HCT116 (cell line): ENCODE results near the gene FAM20B. TPM values are rescaled to one million over a fixed set of nuclear protein-coding genes. Genes with fewer than 3 reads are reported as not detected.

Source experiments
- ATAC-seq: fragments of 200-7000 bp; cut with Tn5 transposase; 2 replicates; pipeline ENCODE4 v1.9.1; 2020; ENCODE audit warnings: mild to moderate bottlenecking, moderate library complexity
- BruUV-seq: library from RNA; stranded (reverse); fragments of 400-500 nt; replicated peaks from 2 replicates; lab custom pipeline; 2021; lab: Mats Ljungman, UMichigan
- CTCF ChIA-PET: fragments of 300-600 bp; sonication (Branson Sonifier 250); formaldehyde crosslinking; loops from one replicate; lab custom pipeline; 2021; ENCODE audit warnings: antibody characterized with exemption; lab: Charles Lee
- POLR2A ChIA-PET: fragments of 300-600, 350-600 bp; sonication (Branson Sonifier 250); formaldehyde crosslinking; loops from one replicate; lab custom pipeline; 2021; ENCODE audit warnings: antibody characterized with exemption; lab: Charles Lee
- RAD21 ChIA-PET, 2 experiments: fragments of 300-600 bp; sonication (Branson Sonifier 250); formaldehyde crosslinking; loops; one replicate each; lab custom pipeline; 2023; ENCODE audit warnings: low total read pairs in 2 of 2; ENCODE audit not compliant: uncharacterized antibody in 2 of 2, unreplicated experiment in 2 of 2, low non-redundant PET in 1 of 2; lab: Charles Lee
- DNase-seq: peaks from one replicate; pipeline ENCODE4 v3.0.0-alpha.2; 2010; ENCODE audit warnings: low read depth, low spot score
- H2AFZ ChIP-seq: fragments of 200-600 bp; shearing (Covaris generic), sonication (generic); 2 replicates; pipeline ENCODE4 v1.6.1; 2017; ENCODE audit warnings: low read depth, mixed run types, mixed read lengths, antibody characterized with exemption, low read length; ENCODE audit not compliant: poor library complexity, severe bottlenecking
- H3K27ac ChIP-seq: 2 replicates; pipeline ENCODE4 v1.5.1; 2012; ENCODE audit warnings: low read depth, low read length
- H3K27me3 ChIP-seq: fragments of 200-600 bp; sonication (generic); 2 replicates; pipeline ENCODE4 v1.6.1; 2016; ENCODE audit warnings: mixed run types, low read length, mixed read lengths; ENCODE audit not compliant: insufficient read depth
- H3K36me3 ChIP-seq, 2 experiments: fragments of 200-500 bp in 1 of 2; fragments of 200-600 bp in 1 of 2; sonication (Bioruptor generic) in 1 of 2; sonication (generic) in 1 of 2; 2 replicates each; pipeline versions ENCODE4 v1.5.1 to v1.6.1; 2014 to 2016; ENCODE audit warnings: low read length in 2 of 2, inconsistent platforms in 1 of 2, mixed read lengths in 1 of 2, mixed run types in 1 of 2; ENCODE audit not compliant: insufficient read depth in 2 of 2, control insufficient read depth in 1 of 2
- H3K4me1 ChIP-seq, 2 experiments: fragments of 200-600 bp in 1 of 2; sonication (generic) in 1 of 2; 2 replicates each; pipeline versions ENCODE4 v1.5.1 to v1.6.1; 2012 to 2017; ENCODE audit warnings: low read length in 2 of 2, inconsistent platforms in 1 of 2, mild to moderate bottlenecking in 1 of 2, mixed read lengths in 1 of 2, mixed run types in 1 of 2, moderate library complexity in 1 of 2; ENCODE audit not compliant: insufficient read depth in 2 of 2, control insufficient read depth in 1 of 2
- H3K4me2 ChIP-seq: fragments of 200-600 bp; sonication (generic); 2 replicates; pipeline ENCODE4 v1.6.1; 2017; ENCODE audit warnings: mixed run types, low read length, mixed read lengths
- H3K4me3 ChIP-seq, 2 experiments: fragments of 200-600 bp in 1 of 2; sonication (generic) in 1 of 2; replicated peaks in 1 of 2; 2 replicates each; pipeline ENCODE4 v1.5.1; 2011 to 2016; ENCODE audit warnings: low read length in 2 of 2, control low read depth in 1 of 2, low read depth in 1 of 2, mild to moderate bottlenecking in 1 of 2, mixed read lengths in 1 of 2, mixed run types in 1 of 2
- H3K79me2 ChIP-seq: fragments of 200-600 bp; sonication (generic); 2 replicates; pipeline ENCODE4 v1.6.1; 2017; ENCODE audit warnings: mild to moderate bottlenecking, mixed run types, low read length, moderate library complexity, mixed read lengths; ENCODE audit not compliant: insufficient read depth
- H3K9ac ChIP-seq: fragments of 200-600 bp; sonication (generic); 2 replicates; pipeline ENCODE4 v1.6.1; 2016; ENCODE audit warnings: low read length, mixed read lengths
- H3K9me2 ChIP-seq: fragments of 200-600 bp; sonication (generic), shearing (Covaris generic); 2 replicates; pipeline ENCODE4 v1.6.1; 2017; ENCODE audit warnings: mixed run types, mild to moderate bottlenecking, moderate library complexity; ENCODE audit not compliant: insufficient read depth
- H3K9me3 ChIP-seq, 2 experiments: fragments of 200-500 bp in 1 of 2; fragments of 200-600 bp in 1 of 2; sonication (Bioruptor generic) in 1 of 2; sonication (generic) in 1 of 2; 2 replicates each; pipeline ENCODE4 v1.6.1; 2014 to 2017; ENCODE audit warnings: low read length in 2 of 2, mixed read lengths in 2 of 2, inconsistent platforms in 1 of 2, low read depth in 1 of 2, mild to moderate bottlenecking in 1 of 2, mixed run types in 1 of 2, moderate library complexity in 1 of 2; ENCODE audit not compliant: control insufficient read depth in 1 of 2, insufficient read depth in 1 of 2
- H4K20me1 ChIP-seq: fragments of 200-600 bp; sonication (generic), shearing (Covaris generic); 2 replicates; pipeline ENCODE4 v1.6.1; 2017; ENCODE audit warnings: mixed run types, mild to moderate bottlenecking, moderate library complexity; ENCODE audit not compliant: insufficient read depth
- CTCF ChIP-seq, 3 experiments: fragments of 200-600 bp in 1 of 3; sonication (generic) in 1 of 3; IDR thresholded peaks in 2 of 3; conservative IDR thresholded peaks in 1 of 3; 2 replicates each; pipeline ENCODE4 v1.5.1; 2012 to 2017; ENCODE audit warnings: low read depth in 2 of 3, low read length in 2 of 3, antibody characterized with exemption in 1 of 3, borderline replicate concordance in 1 of 3, control low read depth in 1 of 3, mild to moderate bottlenecking in 1 of 3, mixed read lengths in 1 of 3, mixed run types in 1 of 3, moderate library complexity in 1 of 3; ENCODE audit not compliant: insufficient read depth in 1 of 3
- EGR1 ChIP-seq: IDR thresholded peaks from 2 replicates; pipeline ENCODE4 v1.6.1; 2012; ENCODE audit warnings: low read depth
- ELF1 ChIP-seq: IDR thresholded peaks from 2 replicates; pipeline ENCODE4 v1.6.1; 2012; ENCODE audit warnings: low read depth, borderline replicate concordance
- POLR2AphosphoS5 ChIP-seq: IDR thresholded peaks from 2 replicates; pipeline ENCODE4 v1.6.1; 2011; ENCODE audit warnings: mild to moderate bottlenecking, low read depth, low read length, moderate library complexity
- RAD21 ChIP-seq: IDR thresholded peaks from 2 replicates; pipeline ENCODE4 v1.6.1; 2012; ENCODE audit warnings: low read depth, mild to moderate bottlenecking
- YY1 ChIP-seq: IDR thresholded peaks from 2 replicates; pipeline ENCODE4 v1.6.1; 2011; ENCODE audit warnings: low read length, low read depth, moderate library complexity, mild to moderate bottlenecking; ENCODE audit not compliant: insufficient replicate concordance; ENCODE audit errors: extremely low read depth
- ZFX ChIP-seq: fragments of 450-650 bp; IDR thresholded peaks from 2 replicates; pipeline ENCODE4 v1.6.1; 2017
- intact Hi-C: fragments of 100-400 bp; cut with micrococcal nuclease; formaldehyde crosslinking; loops from 2 replicates; pipeline ENCODE4 v1.10.0; 2022
- total RNA-seq: library from RNA; stranded (reverse); gene quantifications from one replicate; pipeline ENCODE4 v1.2.1, GENCODE V29; 2021; ENCODE audit not compliant: unreplicated experiment

Gene FAM20B
- total RNA-seq, 1 experiment from 2014 or later: 36.7 TPM

- ChIA-PET RAD21 (no interaction called here), CTCF (interaction anchor here (0.7 to 2.2 kb wide), 2 partner anchors 15 kb away, joined by 3 to 13 read pairs; no protein-coding TSS in a partner anchor), POLR2A (no interaction called here)
- no peak overlapping the region for H3K9ac ChIP-seq
- no peak overlapping the region for H3K27ac ChIP-seq
- no peaks in the 10 kb centered on the region for H3K4me1 ChIP-seq
- TF ChIP-seq YY1 (no peak), ZFX (no peak), ELF1 (no peak), CTCF (IDR thresholded peaks at IDR 0.05 in 2 of 3, conservative IDR thresholded peaks at IDR 0.05 in 1 of 3; ENCODE audit: borderline replicate concordance in 1 of 3, insufficient read depth in 1 of 3, low read depth in 2 of 3, low read length in 2 of 3) (peak; percentile 59 to 68 (median 61); a peak in 5 of 6 replicates), RAD21 (peak; percentile 49), EGR1 (no peak), POLR2AphosphoS5 (no peak)
- H3K4me2 ChIP-seq: no peak overlapping the region
- no peak overlapping the region for H2AFZ ChIP-seq
- H3K36me3 ChIP-seq: peaks cover 0 to 9% of the 10 kb centered on the region in 2 experiments; a peak in 2 of 4 replicates
- peak; percentile 89 for ATAC-seq
- BruUV-seq: no TSS peak
- H3K9me3 ChIP-seq: no peaks in the 10 kb centered on the region
- H3K4me3 ChIP-seq: no peak overlapping the region
- intact Hi-C loops: loop anchor here (5.0 kb wide), 2 partner anchors 87 to 187 kb away; partner anchors contain the start of gene SOAT1
- H3K9me2 ChIP-seq: no peaks in the 10 kb centered on the region
- peaks cover 5% of the 10 kb centered on the region; the same call in 1 of the 2 replicates for H3K79me2 ChIP-seq
- DNase-seq: no peak
- H4K20me1 ChIP-seq: no peaks in the 10 kb centered on the region
- no peaks in the 10 kb centered on the region for H3K27me3 ChIP-seq
These were observed 79.7 kb downstream of the FAM20B start for GRCh38 chr1:179105393-179105792.
